Raji (cell line): ENCODE results near the gene OLA1.

ENCODE experiments used
- POLR2A ChIP-seq: IDR thresholded peaks from 2 replicates; pipeline ENCODE4 v1.6.1; 2011; ENCODE audit warnings: low read depth, low read length, control low read depth; ENCODE audit not compliant: insufficient read depth

The OLA1 gene

GRCh38 chr2:174121612-174122011 lies 126.7 kb downstream of the OLA1 start:
- TF ChIP-seq POLR2A: no peak

- TF ChIP-seq POLR2A: no peak
Observed at GRCh38 chr2:174121175-174121574, 127.2 kb downstream of the OLA1 start.

GRCh38 chr2:174120346-174120745 lies 128.0 kb downstream of the OLA1 start:
- no peak for TF ChIP-seq POLR2A

- no peak for TF ChIP-seq POLR2A
Observed at GRCh38 chr2:174117951-174118930, 130.1 kb downstream of the OLA1 start.

- no peak for TF ChIP-seq POLR2A
Observed at GRCh38 chr2:174112073-174112472, 136.3 kb downstream of the OLA1 start.

- TF ChIP-seq POLR2A: no peak
Observed at GRCh38 chr2:174108579-174108978, 139.8 kb downstream of the OLA1 start.

- no peak for TF ChIP-seq POLR2A
Observed at GRCh38 chr2:174106736-174107135, 141.6 kb downstream of the OLA1 start.

GRCh38 chr2:174094542-174094941 lies 153.8 kb downstream of the OLA1 start:
- no peak for TF ChIP-seq POLR2A

GRCh38 chr2:174090476-174090875 lies 157.9 kb downstream of the OLA1 start:
- no peak for TF ChIP-seq POLR2A

GRCh38 chr2:174088706-174089460 lies 159.4 kb downstream of the OLA1 start:
- TF ChIP-seq POLR2A: no peak

GRCh38 chr2:174086708-174087107 lies 161.6 kb downstream of the OLA1 start:
- no peak for TF ChIP-seq POLR2A

- TF ChIP-seq POLR2A: no peak
Observed at GRCh38 chr2:174085781-174086180, 162.6 kb downstream of the OLA1 start.

- TF ChIP-seq POLR2A: no peak
Observed at GRCh38 chr2:174083843-174084458, 164.4 kb downstream of the OLA1 start.

GRCh38 chr2:174080672-174081121 lies 167.6 kb downstream of the OLA1 start:
- TF ChIP-seq POLR2A: no peak

GRCh38 chr2:174078275-174078674 lies 170.1 kb downstream of the OLA1 start:
- TF ChIP-seq POLR2A: no peak
